GM12878 (cell line): ENCODE measurements around the gene PRKN. TPM values are rescaled to one million over a fixed set of nuclear protein-coding genes. Genes with fewer than 3 reads are reported as not detected.

Source experiments
- ATAC-seq: fragments of 200-7000 bp; cut with Tn5 transposase; 3 replicates; pipeline ENCODE4 v1.9.1; 2020; ENCODE audit warnings: mild to moderate bottlenecking, moderate library complexity
- BruUV-seq: library from RNA; stranded (reverse); fragments of 400-500 nt; replicated peaks from 2 replicates; lab custom pipeline; 2021; lab: Mats Ljungman, UMichigan
- CTCF ChIA-PET: fragments of 300-600 bp; sonication (Branson Sonifier 250); formaldehyde crosslinking; extraction: SDS; loops from one replicate; lab custom pipeline; 2021; ENCODE audit warnings: inconsistent platforms; lab: Yijun Ruan, JAX
- POLR2A ChIA-PET: fragments of 350-600 bp; formaldehyde crosslinking; extraction: SDS; loops from one replicate; lab custom pipeline; 2021; ENCODE audit warnings: inconsistent platforms; lab: Charles Lee
- RAD21 ChIA-PET: fragments of 300-600 bp; sonication (Branson Sonifier 250); formaldehyde crosslinking; loops from one replicate; lab custom pipeline; 2023; ENCODE audit warnings: antibody characterized with exemption; ENCODE audit not compliant: unreplicated experiment; lab: Charles Lee
- SMC1A ChIA-PET: fragments of 300-600 bp; sonication (Branson Sonifier 250); formaldehyde crosslinking; loops from one replicate; lab custom pipeline; 2023; ENCODE audit not compliant: unreplicated experiment, uncharacterized antibody; lab: Charles Lee
- DNase-seq: peaks from one replicate; pipeline ENCODE4 v3.0.0-alpha.2; 2011; ENCODE audit warnings: low read depth, low spot score
- FAIRE-seq: peaks from 3 replicates; lab custom pipeline; 2011; peaks lifted over from hg19 to GRCh38; lab: Jason Lieb, UNC
- H2AFZ ChIP-seq: 2 replicates; pipeline ENCODE4 v1.6.0; 2011; ENCODE audit warnings: low read depth, low read length, control low read depth; ENCODE audit not compliant: control insufficient read depth
- H3K27ac ChIP-seq: 2 replicates; pipeline ENCODE4 v1.5.1; 2011; ENCODE audit warnings: control low read depth; ENCODE audit not compliant: control insufficient read depth, insufficient read depth
- H3K27me3 ChIP-seq, 2 experiments: replicated peaks in 1 of 2; 2 replicates each; pipeline versions ENCODE4 v1.6.0 to v1.6.1; 2011; ENCODE audit warnings: low read length in 1 of 2; ENCODE audit not compliant: control insufficient read depth in 2 of 2, insufficient read depth in 2 of 2
- H3K36me3 ChIP-seq, 2 experiments: 2 replicates each; pipeline ENCODE4 v1.5.1; 2011; ENCODE audit warnings: low read length in 1 of 2; ENCODE audit not compliant: control insufficient read depth in 2 of 2, insufficient read depth in 2 of 2
- H3K4me1 ChIP-seq: 2 replicates; pipeline ENCODE4 v1.6.1; 2011; ENCODE audit warnings: mild to moderate bottlenecking, low read length, moderate library complexity, mixed read lengths; ENCODE audit not compliant: control insufficient read depth, insufficient read depth
- H3K4me2 ChIP-seq: 2 replicates; pipeline ENCODE4 v1.6.0; 2011; ENCODE audit warnings: control low read depth; ENCODE audit not compliant: control insufficient read depth, insufficient read depth
- H3K4me3 ChIP-seq: fragments of 200-600 bp; sonication (generic); 2 replicates; pipeline ENCODE4 v1.5.1; 2016
- H3K79me2 ChIP-seq: 2 replicates; pipeline ENCODE4 v1.6.0; 2011; ENCODE audit warnings: low read length; ENCODE audit not compliant: control insufficient read depth, insufficient read depth
- H3K9ac ChIP-seq: 2 replicates; pipeline ENCODE4 v1.8.0; 2011; ENCODE audit warnings: low read length, control low read depth, mixed read lengths; ENCODE audit not compliant: control insufficient read depth, insufficient read depth
- H3K9me3 ChIP-seq: replicated peaks from 3 replicates; pipeline ENCODE4 v1.5.1; 2011; ENCODE audit warnings: mild to moderate bottlenecking, low read length; ENCODE audit not compliant: control insufficient read depth, insufficient read depth
- H4K20me1 ChIP-seq: 2 replicates; pipeline ENCODE4 v1.6.0; 2011; ENCODE audit not compliant: control insufficient read depth, insufficient read depth
- BACH1 ChIP-seq: fragments of 450-650 bp; IDR thresholded peaks from 2 replicates; pipeline ENCODE4 v1.6.1; 2017; ENCODE audit warnings: mild to moderate bottlenecking, borderline replicate concordance
- CBX5 ChIP-seq: sonication (generic); IDR thresholded peaks from 2 replicates; pipeline ENCODE4 v1.6.1; 2016; ENCODE audit warnings: low read depth, moderate library complexity, mild to moderate bottlenecking, inconsistent platforms
- CHD1 ChIP-seq: IDR thresholded peaks from 2 replicates; pipeline ENCODE4 v1.6.1; 2012; ENCODE audit warnings: low read depth, low read length, improper control_type of control experiment
- ELK1 ChIP-seq: IDR thresholded peaks from 2 replicates; pipeline ENCODE4 v1.6.1; 2012; ENCODE audit warnings: low read depth, low read length, improper control_type of control experiment
- FOS ChIP-seq: IDR thresholded peaks from 3 replicates; pipeline ENCODE4 v1.6.1; 2011; ENCODE audit warnings: borderline replicate concordance; ENCODE audit not compliant: insufficient read length; ENCODE audit errors: extremely low read depth
- MTA2 ChIP-seq: fragments of 450-650 bp; IDR thresholded peaks from 2 replicates; pipeline ENCODE4 v1.6.1; 2016; ENCODE audit warnings: low read depth, mild to moderate bottlenecking, moderate library complexity
- MYB ChIP-seq: fragments of 150-350 bp; IDR thresholded peaks from 2 replicates; pipeline ENCODE4 v1.6.1; 2014; ENCODE audit warnings: mild to moderate bottlenecking, low read depth, low read length, borderline replicate concordance
- RFX5 ChIP-seq: IDR thresholded peaks from 2 replicates; pipeline ENCODE4 v1.6.1; 2011; ENCODE audit warnings: low read depth, low read length, improper control_type of control experiment
- TBL1XR1 ChIP-seq: IDR thresholded peaks from 2 replicates; pipeline ENCODE4 v1.6.1; 2012; ENCODE audit warnings: low read depth, low read length, improper control_type of control experiment
- ZBED1 ChIP-seq: IDR thresholded peaks from 2 replicates; pipeline ENCODE4 v1.6.1; 2016; ENCODE audit warnings: borderline replicate concordance
- WGBS: methylation state at CpG from one replicate; pipeline ENCODE4 v1.1.6; 2016; ENCODE audit warnings: low lambda C conversion rate; ENCODE audit not compliant: insufficient replicate concordance, insufficient coverage; ENCODE audit errors: missing lambda C conversion rate; 5-methylcytosine and 5-hydroxymethylcytosine counted together
- in situ Hi-C: fragments of 300-500 bp; cut with MboI; formaldehyde crosslinking; loops from 9 replicates; pipeline ENCODE4 v1.14.3; 2018; ENCODE audit warnings: mixed read lengths
- intact Hi-C: fragments of 100-400 bp; cut with micrococcal nuclease; formaldehyde crosslinking; loops from one replicate; pipeline ENCODE4 v1.14.2; 2022; ENCODE audit not compliant: unreplicated experiment
- polyA plus RNA-seq, 11 experiments: library from polyadenylated mRNA; depleted of rRNA in 4 of 11; unstranded in 6 of 11; stranded (reverse) in 5 of 11; fragments of >200 nt; fragmentation: Nextera tagmentation in 4 of 11; fragmentation: Illumina TruSeq in 1 of 11; extraction: Ambion mirVana in 4 of 11; extraction: Trizol in 1 of 11; gene quantifications; 1 replicate in 1 of 11; 2 replicates in 10 of 11; pipeline versions ENCODE4 v1.2.1 to v1.2.3, GENCODE V29; 2011 to 2016; ENCODE audit warnings: inconsistent platforms in 2 of 11, missing spikeins in 2 of 11, low read depth in 1 of 11
- total RNA-seq, 4 experiments: library from RNA; depleted of rRNA in 3 of 4; stranded (reverse); fragments of >200 nt in 3 of 4; fragmentation: Illumina TruSeq in 1 of 4; extraction: Trizol in 1 of 4; gene quantifications; 2 replicates each; pipeline versions ENCODE4 v1.2.1 to v1.2.3, GENCODE V29; 2013 to 2021
- TF ChIP-seq, protein P1 (sequence below): IDR thresholded peaks from 2 replicates; pipeline ENCODE4 v1.6.1; 2011; ENCODE audit warnings: mild to moderate bottlenecking, low read depth, low read length, moderate library complexity; ENCODE audit not compliant: insufficient replicate concordance

PRKN gene
- total and polyA plus RNA-seq, 10 of the 15 experiments (the other 5 are each of a cell fraction or from before 2014, with no cell fraction given) = 0.06 to 0.09 TPM; not detected in 8

DNA sequence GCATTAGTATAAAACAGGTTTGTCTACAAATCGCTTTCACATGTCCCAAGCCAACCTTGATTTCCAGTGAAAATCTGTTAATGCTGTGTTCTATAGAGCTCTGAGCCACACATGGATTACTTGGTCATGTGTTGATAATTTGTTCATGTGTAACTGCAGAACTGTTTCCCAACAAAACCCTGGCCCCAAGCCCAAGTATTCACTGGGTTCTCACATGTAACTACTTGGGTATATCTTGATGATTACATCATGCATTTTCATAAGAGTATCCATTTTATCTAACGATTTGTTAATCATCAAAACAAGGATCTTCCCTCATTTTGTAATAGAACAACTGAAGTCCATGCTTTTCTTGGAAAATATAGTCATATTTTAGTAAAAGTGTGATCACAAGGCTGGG is 657.6 kb downstream of the PRKN start:
- Histone ChIP-seq H3K4me2 (no peak overlapping the region), H3K4me1 (no peaks in the 10 kb centered on the region), H3K79me2 (no peaks in the 10 kb centered on the region), H2AFZ (no peak overlapping the region), H3K9me3 (no peaks in the 10 kb centered on the region), H3K9ac (no peak overlapping the region), H3K27me3 (no peaks in the 10 kb centered on the region), H3K27ac (no peak overlapping the region)
- ChIA-PET SMC1A (no interaction called here), RAD21 (no interaction called here), CTCF (no interaction called here)
- in situ Hi-C loops (no loop called here), intact Hi-C loops (no loop called here)
- FAIRE-seq = no peak
- whole genome bisulfite sequencing = 4% methylated on average over 2 of the region's 2 CpGs
- DNase-seq = no peak
- TF ChIP-seq BACH1 (no peak), ELK1 (no peak), MTA2 (no peak), FOS (no peak), ZBED1 (no peak), RFX5 (no peak), CBX5 (no peak), MYB (no peak), TBL1XR1 (no peak), CHD1 (no peak)
- TF ChIP-seq, protein P1, sequence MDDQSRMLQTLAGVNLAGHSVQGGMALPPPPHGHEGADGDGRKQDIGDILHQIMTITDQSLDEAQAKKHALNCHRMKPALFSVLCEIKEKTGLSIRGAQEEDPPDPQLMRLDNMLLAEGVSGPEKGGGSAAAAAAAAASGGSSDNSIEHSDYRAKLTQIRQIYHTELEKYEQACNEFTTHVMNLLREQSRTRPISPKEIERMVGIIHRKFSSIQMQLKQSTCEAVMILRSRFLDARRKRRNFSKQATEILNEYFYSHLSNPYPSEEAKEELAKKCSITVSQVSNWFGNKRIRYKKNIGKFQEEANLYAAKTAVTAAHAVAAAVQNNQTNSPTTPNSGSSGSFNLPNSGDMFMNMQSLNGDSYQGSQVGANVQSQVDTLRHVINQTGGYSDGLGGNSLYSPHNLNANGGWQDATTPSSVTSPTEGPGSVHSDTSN = no peak
- TF ChIP-seq, all 136 proteins: peak for 0
- no TSS peak for BruUV-seq
- no peaks in the 10 kb centered on the region for H4K20me1 ChIP-seq
- H3K36me3 ChIP-seq = no peaks in the 10 kb centered on the region
- POLR2A ChIA-PET = no interaction called here
- ATAC-seq = no peak
- H3K4me3 ChIP-seq = no peak overlapping the region
